ENCODE results near the gene NPIPA3.
"Not testable (repeated sequence)": the region's sequence is repeated elsewhere in the genome, so short reads cannot be mapped to it uniquely, and the experiment has no call there.

Gene NPIPA3

GRCh38 chr16:14703156-14704011, at the start of gene NPIPA3:
Gene NPIPA3 (plus strand): TSS chr16:14703411. CDS start chr16:14708944, 5,533 bp downstream.
- not testable (repeated sequence) for DNase-seq (ENCODE audit: low spot score)

- no peak for DNase-seq (ENCODE audit: low spot score)
Observed at GRCh38 chr16:14658063-14658462, 45.1 kb upstream of the NPIPA3 start.

- no peak for DNase-seq (ENCODE audit: low spot score)
Observed at GRCh38 chr16:14667347-14668266, 35.6 kb upstream of the NPIPA3 start.

- DNase-seq (ENCODE audit: low spot score) = no peak
Observed at GRCh38 chr16:14668556-14669223, 34.5 kb upstream of the NPIPA3 start.

GRCh38 chr16:14669776-14670175, 33.4 kb upstream of the NPIPA3 start:
- DNase-seq (ENCODE audit: low spot score) = no peak

GRCh38 chr16:14672403-14672971, 30.7 kb upstream of the NPIPA3 start:
- DNase-seq (ENCODE audit: low spot score) = peak; percentile 6

GRCh38 chr16:14676633-14677032, 26.6 kb upstream of the NPIPA3 start:
- DNase-seq (ENCODE audit: low spot score) = no peak

- no peak for DNase-seq (ENCODE audit: low spot score)
Observed at GRCh38 chr16:14677627-14678026, 25.6 kb upstream of the NPIPA3 start.

- no peak for DNase-seq (ENCODE audit: low spot score)
Observed at GRCh38 chr16:14678748-14679497, 24.3 kb upstream of the NPIPA3 start.

GRCh38 chr16:14680396-14680795, 22.8 kb upstream of the NPIPA3 start:
- DNase-seq (ENCODE audit: low spot score) = not testable (repeated sequence)

- DNase-seq (ENCODE audit: low spot score) = no peak
Observed at GRCh38 chr16:14681115-14681514, 22.1 kb upstream of the NPIPA3 start.

- no peak for DNase-seq (ENCODE audit: low spot score)
Observed at GRCh38 chr16:14682121-14682520, 21.1 kb upstream of the NPIPA3 start.

- DNase-seq (ENCODE audit: low spot score) = not testable (repeated sequence)
Observed at GRCh38 chr16:14685870-14686793, 17.1 kb upstream of the NPIPA3 start.

- DNase-seq (ENCODE audit: low spot score) = not testable (repeated sequence)
Observed at GRCh38 chr16:14694129-14694528, 9.1 kb upstream of the NPIPA3 start, which contains the start of gene PLA2G10. Gene PLA2G10 (minus strand): TSS chr16:14694308. CDS start chr16:14694229, 79 bp downstream.

GRCh38 chr16:14701859-14702258, 1.4 kb upstream of the NPIPA3 start:
- DNase-seq (ENCODE audit: low spot score) = not testable (repeated sequence)

GRCh38 chr16:14702672-14703071, 539 bp upstream of the NPIPA3 start:
- not testable (repeated sequence) for DNase-seq (ENCODE audit: low spot score)

GRCh38 chr16:14733233-14733632, 30.0 kb downstream of the NPIPA3 start:
- not testable (repeated sequence) for DNase-seq (ENCODE audit: low spot score)

- not testable (repeated sequence) for DNase-seq (ENCODE audit: low spot score)
Observed at GRCh38 chr16:14740832-14741385, 37.7 kb downstream of the NPIPA3 start.

- not testable (repeated sequence) for DNase-seq (ENCODE audit: low spot score)
Observed at GRCh38 chr16:14741794-14742193, 38.6 kb downstream of the NPIPA3 start.
